ENCODE results near the gene PANX1. TPM values are rescaled to one million over a fixed set of nuclear protein-coding genes. Genes with fewer than 3 reads are reported as not detected.

Gene PANX1, protein sequence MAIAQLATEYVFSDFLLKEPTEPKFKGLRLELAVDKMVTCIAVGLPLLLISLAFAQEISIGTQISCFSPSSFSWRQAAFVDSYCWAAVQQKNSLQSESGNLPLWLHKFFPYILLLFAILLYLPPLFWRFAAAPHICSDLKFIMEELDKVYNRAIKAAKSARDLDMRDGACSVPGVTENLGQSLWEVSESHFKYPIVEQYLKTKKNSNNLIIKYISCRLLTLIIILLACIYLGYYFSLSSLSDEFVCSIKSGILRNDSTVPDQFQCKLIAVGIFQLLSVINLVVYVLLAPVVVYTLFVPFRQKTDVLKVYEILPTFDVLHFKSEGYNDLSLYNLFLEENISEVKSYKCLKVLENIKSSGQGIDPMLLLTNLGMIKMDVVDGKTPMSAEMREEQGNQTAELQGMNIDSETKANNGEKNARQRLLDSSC
- 10 to 100 TPM in 1 of 3 donors, 1 to 10 TPM in 2; 7.5 to 19.2 (median 9.0) TPM for total RNA-seq
- long read RNA-seq, donor 1, transcript PANX1-201 (5 exons, 2,769 nt), result major isoform, 9 of 14 reads
- long read RNA-seq, donor 1, partial matches to known transcripts, result 4 of 14 reads
- long read RNA-seq, donor 1, other reads (novel, unspliced or antisense), result 1 of 14 reads
- long read RNA-seq, donor 2, partial matches to known transcripts, result 0 of 3 reads
- long read RNA-seq, donor 2, other reads (novel, unspliced or antisense), result 0 of 3 reads

DNA sequence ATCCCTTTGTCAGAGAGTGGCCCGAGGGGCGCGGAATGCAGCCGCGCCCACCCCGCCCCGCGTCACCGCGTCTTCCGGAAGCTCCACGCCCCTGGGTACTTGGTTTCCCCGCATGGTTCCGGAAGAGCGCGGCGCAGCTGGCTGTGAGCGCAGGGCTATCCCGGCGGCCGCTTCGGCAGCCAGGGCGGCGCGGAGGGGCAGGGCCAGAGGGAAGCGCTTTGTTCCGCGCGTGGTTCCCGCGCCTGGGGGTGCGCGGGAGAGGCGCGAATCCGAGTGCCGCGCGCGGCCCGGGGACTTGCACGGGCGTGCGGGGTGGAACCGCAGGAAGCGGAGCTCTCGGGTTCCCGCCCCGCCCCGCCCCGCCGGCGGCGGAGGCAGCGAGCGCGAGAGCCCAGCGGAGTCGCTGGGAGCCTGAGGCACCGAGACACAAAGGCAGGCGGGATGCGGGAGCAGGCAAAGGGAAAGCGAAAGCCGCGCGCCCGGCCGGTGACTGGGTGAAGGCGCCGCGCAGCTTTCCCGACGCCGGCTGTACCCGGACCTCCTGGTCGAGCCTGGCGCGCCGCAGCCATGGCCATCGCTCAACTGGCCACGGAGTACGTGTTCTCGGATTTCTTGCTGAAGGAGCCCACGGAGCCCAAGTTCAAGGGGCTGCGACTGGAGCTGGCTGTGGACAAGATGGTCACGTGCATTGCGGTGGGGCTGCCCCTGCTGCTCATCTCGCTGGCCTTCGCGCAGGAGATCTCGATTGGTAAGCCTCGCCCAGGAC, at the start of gene PANX1:
Gene PANX1 (plus strand): TSS at position 96 of the 766 bp plus-strand sequence. CDS start 472 bp downstream, at position 568.
- peak; percentile 89 for ATAC-seq
- intact Hi-C loops (cut with DNase I, micrococcal nuclease), result no loop called here
- Histone ChIP-seq H3K4me3 (peak within 1 kb of the TSS; percentile 50), H3K4me1 (ENCODE audit: low read depth) (peaks cover 26% of the 10 kb centered on the region), H3K9me3 (no peaks in the 10 kb centered on the region), H3K36me3 (ENCODE audit: low read depth) (no peaks in the 10 kb centered on the region)
- peak; percentile 85 to 92 (median 88) for DNase-seq
- TF ChIP-seq, protein P1, sequence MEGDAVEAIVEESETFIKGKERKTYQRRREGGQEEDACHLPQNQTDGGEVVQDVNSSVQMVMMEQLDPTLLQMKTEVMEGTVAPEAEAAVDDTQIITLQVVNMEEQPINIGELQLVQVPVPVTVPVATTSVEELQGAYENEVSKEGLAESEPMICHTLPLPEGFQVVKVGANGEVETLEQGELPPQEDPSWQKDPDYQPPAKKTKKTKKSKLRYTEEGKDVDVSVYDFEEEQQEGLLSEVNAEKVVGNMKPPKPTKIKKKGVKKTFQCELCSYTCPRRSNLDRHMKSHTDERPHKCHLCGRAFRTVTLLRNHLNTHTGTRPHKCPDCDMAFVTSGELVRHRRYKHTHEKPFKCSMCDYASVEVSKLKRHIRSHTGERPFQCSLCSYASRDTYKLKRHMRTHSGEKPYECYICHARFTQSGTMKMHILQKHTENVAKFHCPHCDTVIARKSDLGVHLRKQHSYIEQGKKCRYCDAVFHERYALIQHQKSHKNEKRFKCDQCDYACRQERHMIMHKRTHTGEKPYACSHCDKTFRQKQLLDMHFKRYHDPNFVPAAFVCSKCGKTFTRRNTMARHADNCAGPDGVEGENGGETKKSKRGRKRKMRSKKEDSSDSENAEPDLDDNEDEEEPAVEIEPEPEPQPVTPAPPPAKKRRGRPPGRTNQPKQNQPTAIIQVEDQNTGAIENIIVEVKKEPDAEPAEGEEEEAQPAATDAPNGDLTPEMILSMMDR (IDR thresholded peaks at IDR 0.05), result no peak

DNA sequence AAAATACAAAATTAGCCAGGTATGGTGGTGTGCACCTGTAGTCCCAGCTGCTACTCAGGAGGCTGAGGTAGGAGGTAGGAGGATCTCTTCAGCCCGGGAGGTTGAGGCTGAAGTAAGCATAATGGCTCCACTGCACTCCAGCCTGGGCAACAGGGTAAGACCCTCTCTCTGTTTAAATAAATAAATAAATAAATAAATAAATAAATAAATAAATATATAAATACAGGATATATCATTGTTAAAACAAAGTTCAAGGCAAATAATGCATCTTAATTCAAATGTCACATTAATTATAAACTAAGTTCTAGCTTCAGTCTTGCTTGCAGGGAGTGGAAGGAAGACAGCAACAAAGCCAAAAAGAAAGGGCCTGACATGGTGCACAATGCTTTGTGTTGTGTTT, 44.5 kb upstream of the PANX1 start:
- ATAC-seq (no peak), DNase-seq (no peak)
- no peaks in the 10 kb centered on the region for H3K4me1 ChIP-seq (ENCODE audit: low read depth)
- no peaks in the 10 kb centered on the region for H3K9me3 ChIP-seq
- intact Hi-C loops (cut with DNase I, micrococcal nuclease), result no loop called here
- no peak overlapping the region for H3K4me3 ChIP-seq
- no peaks in the 10 kb centered on the region for H3K36me3 ChIP-seq (ENCODE audit: low read depth)
- TF ChIP-seq, protein P1 (IDR thresholded peaks at IDR 0.05), result no peak

DNA sequence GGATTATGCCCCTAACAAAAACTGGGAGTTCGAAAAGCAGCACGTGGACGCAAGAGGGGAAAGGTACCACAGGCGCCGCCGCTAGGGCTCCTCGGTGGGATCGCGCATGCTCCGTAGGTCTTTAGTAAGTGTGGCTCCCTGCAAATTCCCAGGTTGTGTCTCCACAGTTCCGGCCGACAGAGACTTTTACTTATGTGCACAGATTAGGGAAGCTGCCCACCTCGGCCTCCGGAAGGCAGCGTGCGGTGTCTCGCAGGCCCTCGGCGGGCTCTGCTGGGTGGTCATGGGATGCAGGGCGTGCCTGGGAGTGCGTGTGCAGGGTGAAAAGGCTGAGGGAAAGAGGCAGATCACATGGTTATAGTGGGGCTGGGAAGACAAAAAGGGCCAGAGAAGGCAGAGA, 39.7 kb upstream of the PANX1 start:
- TF ChIP-seq, protein P1 (IDR thresholded peaks at IDR 0.05), result no peak
- DNase-seq (no peak), ATAC-seq (no peak)
- H3K36me3 ChIP-seq (ENCODE audit: low read depth), result no peaks in the 10 kb centered on the region
- intact Hi-C loops (cut with DNase I, micrococcal nuclease), result no loop called here
- no peaks in the 10 kb centered on the region for H3K9me3 ChIP-seq
- H3K4me3 ChIP-seq, result no peak overlapping the region
- no peaks in the 10 kb centered on the region for H3K4me1 ChIP-seq (ENCODE audit: low read depth)

DNA sequence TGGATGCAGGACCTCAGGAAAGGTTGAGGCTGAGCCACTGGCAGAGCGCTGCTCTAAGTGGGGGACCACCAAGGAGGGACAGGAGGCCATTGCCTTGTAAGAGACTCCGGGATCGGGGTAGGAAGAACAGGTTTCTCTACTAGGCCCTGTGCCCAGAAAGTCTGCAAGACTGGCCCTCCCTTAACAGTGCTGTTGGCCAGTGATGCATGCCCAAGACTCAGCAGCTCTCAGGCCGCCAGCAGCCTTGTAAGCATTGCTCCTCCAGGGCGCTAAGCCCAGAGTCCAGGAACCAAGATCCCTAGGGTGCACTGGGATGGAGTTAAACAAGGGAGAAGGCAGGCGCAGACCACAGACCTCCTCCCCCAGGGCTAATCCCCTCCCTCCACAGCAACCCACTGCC, 39.3 kb upstream of the PANX1 start:
- DNase-seq (no peak), ATAC-seq (no peak)
- no peaks in the 10 kb centered on the region for H3K36me3 ChIP-seq (ENCODE audit: low read depth)
- intact Hi-C loops (cut with DNase I, micrococcal nuclease), result no loop called here
- no peak overlapping the region for H3K4me3 ChIP-seq
- H3K4me1 ChIP-seq (ENCODE audit: low read depth), result no peaks in the 10 kb centered on the region
- no peaks in the 10 kb centered on the region for H3K9me3 ChIP-seq
- TF ChIP-seq, protein P1 (IDR thresholded peaks at IDR 0.05), result no peak

DNA sequence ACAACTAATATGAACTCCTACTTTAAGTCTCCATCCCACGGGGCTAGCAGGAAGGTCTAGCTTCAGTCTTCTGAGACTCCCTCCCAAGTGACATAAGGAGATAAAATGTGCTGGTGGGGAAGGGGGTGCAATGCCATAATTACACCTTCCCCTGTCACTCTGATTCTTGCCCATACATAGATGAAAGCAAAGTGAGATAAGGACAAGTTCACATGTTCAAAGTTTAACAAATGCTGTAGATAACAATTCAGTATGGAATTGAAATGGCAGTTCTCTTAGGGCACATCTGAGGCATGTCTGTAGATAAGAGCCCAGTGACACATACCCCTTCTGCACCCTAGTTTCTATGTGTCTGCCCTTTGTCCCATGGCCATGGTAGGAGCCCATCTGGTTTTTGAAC, 38.2 kb upstream of the PANX1 start:
- TF ChIP-seq, protein P1 (IDR thresholded peaks at IDR 0.05), result no peak
- Histone ChIP-seq H3K36me3 (ENCODE audit: low read depth) (no peaks in the 10 kb centered on the region), H3K9me3 (no peaks in the 10 kb centered on the region), H3K4me1 (ENCODE audit: low read depth) (no peaks in the 10 kb centered on the region), H3K4me3 (no peak overlapping the region)
- DNase-seq, result no peak
- no peak for ATAC-seq
- intact Hi-C loops (cut with DNase I, micrococcal nuclease), result no loop called here
